NCI-H1930 (cell line): ENCODE measurements around the gene MRPL24.

ENCODE experiments used
- DNase-seq, 2 experiments: peaks; one replicate each; lab custom pipeline; 2025; lab: John Stamatoyannopoulos, UW

MRPL24 gene

GRCh38 chr1:156743367-156744302 lies 2.7 kb upstream of the MRPL24 start:
- no peak for DNase-seq

- DNase-seq: no peak
Observed at GRCh38 chr1:156742801-156743200, 1.9 kb upstream of the MRPL24 start.

GRCh38 chr1:156742017-156742416 lies 1.1 kb upstream of the MRPL24 start:
- DNase-seq: no peak

GRCh38 chr1:156741481-156741983 lies 644 bp upstream of the MRPL24 start:
- no peak for DNase-seq

- no peak for DNase-seq
Observed at GRCh38 chr1:156740237-156740740, 599 bp downstream of the MRPL24 start.

- DNase-seq: no peak
Observed at GRCh38 chr1:156738916-156739315, 2.0 kb downstream of the MRPL24 start.

- no peak for DNase-seq
Observed at GRCh38 chr1:156738407-156738806, 2.5 kb downstream of the MRPL24 start.

- no peak for DNase-seq
Observed at GRCh38 chr1:156733989-156734584, 6.8 kb downstream of the MRPL24 start.

GRCh38 chr1:156728599-156729462 lies 12.1 kb downstream of the MRPL24 start, which contains the start of gene ISG20L2:
TSS of gene ISG20L2 (minus strand) at chr1:156728766. CDS start at chr1:156727652, 1,114 bp downstream.
- peak; percentile 95 to 97 for DNase-seq

- peak; percentile 77 to 86 for DNase-seq
Observed at GRCh38 chr1:156727926-156728598, 12.8 kb downstream of the MRPL24 start, which contains the start of gene METTL25B. TSS of gene METTL25B (plus strand) at chr1:156728469. CDS start at chr1:156729105, 636 bp downstream.

GRCh38 chr1:156727492-156727891 lies 13.4 kb downstream of the MRPL24 start:
- no peak for DNase-seq

GRCh38 chr1:156726549-156727226 lies 14.2 kb downstream of the MRPL24 start:
- peak in 1 of 2 experiments; percentile 43 for DNase-seq

GRCh38 chr1:156725683-156726280 lies 15.1 kb downstream of the MRPL24 start:
- DNase-seq: peak; percentile 57 to 82

- no peak for DNase-seq
Observed at GRCh38 chr1:156721535-156721934, 19.4 kb downstream of the MRPL24 start.

- no peak for DNase-seq
Observed at GRCh38 chr1:156721131-156721530, 19.8 kb downstream of the MRPL24 start.

GRCh38 chr1:156717351-156717750 lies 23.5 kb downstream of the MRPL24 start:
- no peak for DNase-seq

GRCh38 chr1:156714830-156715229 lies 26.1 kb downstream of the MRPL24 start:
- DNase-seq: no peak

- no peak for DNase-seq
Observed at GRCh38 chr1:156712626-156713025, 28.3 kb downstream of the MRPL24 start.

- no peak for DNase-seq
Observed at GRCh38 chr1:156711011-156711817, 29.7 kb downstream of the MRPL24 start.
